Prostate gland (tissue), 2 donors: Measurements from ENCODE around the gene SMAD5.

ENCODE experiments used
- POLR2A ChIP-seq: fragments of 450-650 bp; IDR thresholded peaks from one replicate; pipeline ENCODE4 v1.6.1; 2016; ENCODE audit warnings: antibody characterized with exemption, mild to moderate bottlenecking
- POLR2AphosphoS5 ChIP-seq: sonication (generic); formaldehyde crosslinking; IDR thresholded peaks from one replicate; pipeline ENCODE4 v1.6.1; 2017; ENCODE audit warnings: antibody characterized with exemption
- TF ChIP-seq, protein P1 (sequence below), 4 experiments: fragments of 200-600 bp in 2 of 4; fragments of 450-650 bp in 2 of 4; sonication (generic) in 2 of 4; IDR thresholded peaks; 1 replicate in 3 of 4; 2 replicates in 1 of 4; pipeline ENCODE4 v1.5.1; 2016 to 2019; ENCODE audit warnings: antibody characterized with exemption in 4 of 4, mild to moderate bottlenecking in 2 of 4, moderate library complexity in 2 of 4

DNA sequence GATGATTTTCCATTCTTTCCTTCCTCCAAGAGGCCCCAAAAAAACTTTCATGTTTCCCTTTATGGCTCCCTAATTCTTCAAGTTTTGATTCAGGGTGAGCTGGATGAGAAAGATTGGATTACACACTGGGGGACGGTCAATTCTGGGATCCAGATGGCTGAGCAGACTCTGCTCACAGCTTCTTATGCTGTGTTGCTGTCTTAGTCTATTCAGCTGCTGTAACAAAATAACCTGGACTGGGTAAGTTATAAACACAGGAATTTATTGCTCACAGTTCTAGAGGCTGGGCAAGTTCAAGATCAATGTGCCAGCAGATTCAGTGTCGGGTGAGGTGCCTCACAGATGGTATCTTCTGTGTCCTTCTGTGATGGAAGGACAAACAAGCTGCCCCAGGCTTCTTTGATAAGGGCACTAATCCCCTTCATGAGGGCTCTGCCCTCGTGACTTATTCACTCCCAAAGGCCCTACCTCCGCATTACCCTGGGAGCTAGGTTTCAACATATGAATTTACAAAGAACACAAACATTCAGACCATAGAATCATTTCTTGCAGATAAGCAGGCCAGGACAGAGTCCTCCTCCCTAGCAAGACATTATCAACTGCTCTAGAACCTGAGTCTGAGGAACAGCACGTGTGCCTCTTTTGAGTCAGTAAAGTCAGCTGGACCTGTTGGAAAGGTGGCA is 23.1 kb upstream of the SMAD5 start:
- TF ChIP-seq, protein P1, sequence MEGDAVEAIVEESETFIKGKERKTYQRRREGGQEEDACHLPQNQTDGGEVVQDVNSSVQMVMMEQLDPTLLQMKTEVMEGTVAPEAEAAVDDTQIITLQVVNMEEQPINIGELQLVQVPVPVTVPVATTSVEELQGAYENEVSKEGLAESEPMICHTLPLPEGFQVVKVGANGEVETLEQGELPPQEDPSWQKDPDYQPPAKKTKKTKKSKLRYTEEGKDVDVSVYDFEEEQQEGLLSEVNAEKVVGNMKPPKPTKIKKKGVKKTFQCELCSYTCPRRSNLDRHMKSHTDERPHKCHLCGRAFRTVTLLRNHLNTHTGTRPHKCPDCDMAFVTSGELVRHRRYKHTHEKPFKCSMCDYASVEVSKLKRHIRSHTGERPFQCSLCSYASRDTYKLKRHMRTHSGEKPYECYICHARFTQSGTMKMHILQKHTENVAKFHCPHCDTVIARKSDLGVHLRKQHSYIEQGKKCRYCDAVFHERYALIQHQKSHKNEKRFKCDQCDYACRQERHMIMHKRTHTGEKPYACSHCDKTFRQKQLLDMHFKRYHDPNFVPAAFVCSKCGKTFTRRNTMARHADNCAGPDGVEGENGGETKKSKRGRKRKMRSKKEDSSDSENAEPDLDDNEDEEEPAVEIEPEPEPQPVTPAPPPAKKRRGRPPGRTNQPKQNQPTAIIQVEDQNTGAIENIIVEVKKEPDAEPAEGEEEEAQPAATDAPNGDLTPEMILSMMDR (IDR thresholded peaks at IDR 0.05): no peak
- no peak for TF ChIP-seq POLR2A
- TF ChIP-seq POLR2AphosphoS5: no peak
